HCT116 (cell line): ENCODE data around the gene ACTN3. TPM values are rescaled to one million over a fixed set of nuclear protein-coding genes. Genes with fewer than 3 reads are reported as not detected.

ENCODE experiments used
- ATAC-seq: fragments of 200-7000 bp; cut with Tn5 transposase; 2 replicates; pipeline ENCODE4 v1.9.1; 2020; ENCODE audit warnings: mild to moderate bottlenecking, moderate library complexity
- BruUV-seq: library from RNA; stranded (reverse); fragments of 400-500 nt; replicated peaks from 2 replicates; lab custom pipeline; 2021; lab: Mats Ljungman, UMichigan
- CTCF ChIA-PET: fragments of 300-600 bp; sonication (Branson Sonifier 250); formaldehyde crosslinking; loops from one replicate; lab custom pipeline; 2021; ENCODE audit warnings: antibody characterized with exemption; lab: Charles Lee
- POLR2A ChIA-PET: fragments of 300-600, 350-600 bp; sonication (Branson Sonifier 250); formaldehyde crosslinking; loops from one replicate; lab custom pipeline; 2021; ENCODE audit warnings: antibody characterized with exemption; lab: Charles Lee
- RAD21 ChIA-PET, 2 experiments: fragments of 300-600 bp; sonication (Branson Sonifier 250); formaldehyde crosslinking; loops; one replicate each; lab custom pipeline; 2023; ENCODE audit warnings: low total read pairs in 2 of 2; ENCODE audit not compliant: uncharacterized antibody in 2 of 2, unreplicated experiment in 2 of 2, low non-redundant PET in 1 of 2; lab: Charles Lee
- DNase-seq: peaks from one replicate; pipeline ENCODE4 v3.0.0-alpha.2; 2010; ENCODE audit warnings: low read depth, low spot score
- H2AFZ ChIP-seq: fragments of 200-600 bp; shearing (Covaris generic), sonication (generic); 2 replicates; pipeline ENCODE4 v1.6.1; 2017; ENCODE audit warnings: low read depth, mixed run types, mixed read lengths, antibody characterized with exemption, low read length; ENCODE audit not compliant: poor library complexity, severe bottlenecking
- H3K27ac ChIP-seq: 2 replicates; pipeline ENCODE4 v1.5.1; 2012; ENCODE audit warnings: low read depth, low read length
- H3K27me3 ChIP-seq: fragments of 200-600 bp; sonication (generic); 2 replicates; pipeline ENCODE4 v1.6.1; 2016; ENCODE audit warnings: mixed run types, low read length, mixed read lengths; ENCODE audit not compliant: insufficient read depth
- H3K36me3 ChIP-seq, 2 experiments: fragments of 200-500 bp in 1 of 2; fragments of 200-600 bp in 1 of 2; sonication (Bioruptor generic) in 1 of 2; sonication (generic) in 1 of 2; 2 replicates each; pipeline versions ENCODE4 v1.5.1 to v1.6.1; 2014 to 2016; ENCODE audit warnings: low read length in 2 of 2, inconsistent platforms in 1 of 2, mixed read lengths in 1 of 2, mixed run types in 1 of 2; ENCODE audit not compliant: insufficient read depth in 2 of 2, control insufficient read depth in 1 of 2
- H3K4me1 ChIP-seq, 2 experiments: fragments of 200-600 bp in 1 of 2; sonication (generic) in 1 of 2; 2 replicates each; pipeline versions ENCODE4 v1.5.1 to v1.6.1; 2012 to 2017; ENCODE audit warnings: low read length in 2 of 2, inconsistent platforms in 1 of 2, mild to moderate bottlenecking in 1 of 2, mixed read lengths in 1 of 2, mixed run types in 1 of 2, moderate library complexity in 1 of 2; ENCODE audit not compliant: insufficient read depth in 2 of 2, control insufficient read depth in 1 of 2
- H3K4me2 ChIP-seq: fragments of 200-600 bp; sonication (generic); 2 replicates; pipeline ENCODE4 v1.6.1; 2017; ENCODE audit warnings: mixed run types, low read length, mixed read lengths
- H3K4me3 ChIP-seq, 2 experiments: fragments of 200-600 bp in 1 of 2; sonication (generic) in 1 of 2; replicated peaks in 1 of 2; 2 replicates each; pipeline ENCODE4 v1.5.1; 2011 to 2016; ENCODE audit warnings: low read length in 2 of 2, control low read depth in 1 of 2, low read depth in 1 of 2, mild to moderate bottlenecking in 1 of 2, mixed read lengths in 1 of 2, mixed run types in 1 of 2
- H3K79me2 ChIP-seq: fragments of 200-600 bp; sonication (generic); 2 replicates; pipeline ENCODE4 v1.6.1; 2017; ENCODE audit warnings: mild to moderate bottlenecking, mixed run types, low read length, moderate library complexity, mixed read lengths; ENCODE audit not compliant: insufficient read depth
- H3K9ac ChIP-seq: fragments of 200-600 bp; sonication (generic); 2 replicates; pipeline ENCODE4 v1.6.1; 2016; ENCODE audit warnings: low read length, mixed read lengths
- H3K9me2 ChIP-seq: fragments of 200-600 bp; sonication (generic), shearing (Covaris generic); 2 replicates; pipeline ENCODE4 v1.6.1; 2017; ENCODE audit warnings: mixed run types, mild to moderate bottlenecking, moderate library complexity; ENCODE audit not compliant: insufficient read depth
- H3K9me3 ChIP-seq, 2 experiments: fragments of 200-500 bp in 1 of 2; fragments of 200-600 bp in 1 of 2; sonication (Bioruptor generic) in 1 of 2; sonication (generic) in 1 of 2; 2 replicates each; pipeline ENCODE4 v1.6.1; 2014 to 2017; ENCODE audit warnings: low read length in 2 of 2, mixed read lengths in 2 of 2, inconsistent platforms in 1 of 2, low read depth in 1 of 2, mild to moderate bottlenecking in 1 of 2, mixed run types in 1 of 2, moderate library complexity in 1 of 2; ENCODE audit not compliant: control insufficient read depth in 1 of 2, insufficient read depth in 1 of 2
- H4K20me1 ChIP-seq: fragments of 200-600 bp; sonication (generic), shearing (Covaris generic); 2 replicates; pipeline ENCODE4 v1.6.1; 2017; ENCODE audit warnings: mixed run types, mild to moderate bottlenecking, moderate library complexity; ENCODE audit not compliant: insufficient read depth
- ATF3 ChIP-seq: IDR thresholded peaks from 2 replicates; pipeline ENCODE4 v1.6.1; 2012
- CBX3 ChIP-seq: IDR thresholded peaks from 2 replicates; pipeline ENCODE4 v1.6.1; 2012; ENCODE audit warnings: low read depth
- CEBPB ChIP-seq: IDR thresholded peaks from 2 replicates; pipeline ENCODE4 v1.6.1; 2012; ENCODE audit warnings: low read depth
- CTCF ChIP-seq, 3 experiments: fragments of 200-600 bp in 1 of 3; sonication (generic) in 1 of 3; IDR thresholded peaks in 2 of 3; conservative IDR thresholded peaks in 1 of 3; 2 replicates each; pipeline ENCODE4 v1.5.1; 2012 to 2017; ENCODE audit warnings: low read depth in 2 of 3, low read length in 2 of 3, antibody characterized with exemption in 1 of 3, borderline replicate concordance in 1 of 3, control low read depth in 1 of 3, mild to moderate bottlenecking in 1 of 3, mixed read lengths in 1 of 3, mixed run types in 1 of 3, moderate library complexity in 1 of 3; ENCODE audit not compliant: insufficient read depth in 1 of 3
- EGR1 ChIP-seq: IDR thresholded peaks from 2 replicates; pipeline ENCODE4 v1.6.1; 2012; ENCODE audit warnings: low read depth
- EZH2 ChIP-seq: fragments of 200-600 bp; sonication (generic); IDR thresholded peaks from 2 replicates; pipeline ENCODE4 v1.6.1; 2017; ENCODE audit warnings: antibody characterized with exemption, mixed run types
- FOSL1 ChIP-seq: IDR thresholded peaks from 2 replicates; pipeline ENCODE4 v1.6.1; 2012; ENCODE audit warnings: low read depth
- JUND ChIP-seq: IDR thresholded peaks from 2 replicates; pipeline ENCODE4 v1.6.1; 2012
- MAX ChIP-seq: IDR thresholded peaks from 2 replicates; pipeline ENCODE4 v1.6.1; 2012
- POLR2A ChIP-seq: IDR thresholded peaks from 2 replicates; pipeline ENCODE4 v1.7.0; 2011; ENCODE audit warnings: borderline replicate concordance; ENCODE audit not compliant: insufficient read depth, insufficient read length; ENCODE audit errors: extremely low read depth
- RAD21 ChIP-seq: IDR thresholded peaks from 2 replicates; pipeline ENCODE4 v1.6.1; 2012; ENCODE audit warnings: low read depth, mild to moderate bottlenecking
- REST ChIP-seq: IDR thresholded peaks from 2 replicates; pipeline ENCODE4 v1.6.1; 2012; ENCODE audit warnings: low read depth
- SIN3A ChIP-seq: IDR thresholded peaks from 2 replicates; pipeline ENCODE4 v1.6.1; 2012; ENCODE audit warnings: low read depth
- SP1 ChIP-seq: IDR thresholded peaks from 2 replicates; pipeline ENCODE4 v1.6.1; 2012; ENCODE audit warnings: low read depth
- SRF ChIP-seq: IDR thresholded peaks from 2 replicates; pipeline ENCODE4 v1.6.1; 2012; ENCODE audit warnings: low read depth
- TCF7L2 ChIP-seq: IDR thresholded peaks from 2 replicates; pipeline ENCODE4 v1.7.0; 2011; ENCODE audit warnings: borderline replicate concordance, inconsistent platforms; ENCODE audit not compliant: insufficient read depth, insufficient read length; ENCODE audit errors: extremely low read depth
- YY1 ChIP-seq: IDR thresholded peaks from 2 replicates; pipeline ENCODE4 v1.6.1; 2011; ENCODE audit warnings: low read length, low read depth, moderate library complexity, mild to moderate bottlenecking; ENCODE audit not compliant: insufficient replicate concordance; ENCODE audit errors: extremely low read depth
- ZBTB33 ChIP-seq: IDR thresholded peaks from 2 replicates; pipeline ENCODE4 v1.6.1; 2011; ENCODE audit warnings: mild to moderate bottlenecking, low read length, moderate library complexity; ENCODE audit not compliant: insufficient replicate concordance; ENCODE audit errors: extremely low read depth
- ZFX ChIP-seq: fragments of 450-650 bp; IDR thresholded peaks from 2 replicates; pipeline ENCODE4 v1.6.1; 2017
- ZNF274 ChIP-seq: fragments of 200-500 bp; sonication (Bioruptor generic); IDR thresholded peaks from 2 replicates; pipeline ENCODE4 v1.6.1; 2014; ENCODE audit warnings: mild to moderate bottlenecking, low read depth, low read length, inconsistent platforms
- intact Hi-C: fragments of 100-400 bp; cut with micrococcal nuclease; formaldehyde crosslinking; loops from 2 replicates; pipeline ENCODE4 v1.10.0; 2022
- total RNA-seq: library from RNA; stranded (reverse); gene quantifications from one replicate; pipeline ENCODE4 v1.2.1, GENCODE V29; 2021; ENCODE audit not compliant: unreplicated experiment

ACTN3 gene
- total RNA-seq, 1 experiment from 2014 or later, result not detected

- ChIA-PET POLR2A (no interaction called here), RAD21 (no interaction called here), CTCF (no interaction called here)
- H3K36me3 ChIP-seq, result no peaks in the 10 kb centered on the region
- no peak overlapping the region for H3K4me2 ChIP-seq
- H2AFZ ChIP-seq, result no peak overlapping the region
- BruUV-seq, result no TSS peak
- H3K27me3 ChIP-seq, result no peaks in the 10 kb centered on the region
- intact Hi-C loops, result no loop called here
- H4K20me1 ChIP-seq, result no peaks in the 10 kb centered on the region
- no peaks in the 10 kb centered on the region for H3K9me3 ChIP-seq
- H3K79me2 ChIP-seq, result no peaks in the 10 kb centered on the region
- TF ChIP-seq EZH2 (no peak), EGR1 (no peak), POLR2A (no peak), FOSL1 (no peak), RAD21 (no peak), YY1 (no peak), REST (no peak), CTCF (IDR thresholded peaks at IDR 0.05 in 2 of 3, conservative IDR thresholded peaks at IDR 0.05 in 1 of 3; ENCODE audit: borderline replicate concordance in 1 of 3, insufficient read depth in 1 of 3, low read depth in 2 of 3, low read length in 2 of 3) (no peak), MAX (no peak), ZBTB33 (no peak), TCF7L2 (no peak), ZNF274 (no peak), ATF3 (no peak), CBX3 (no peak), CEBPB (no peak), SP1 (no peak), JUND (no peak), SIN3A (no peak), SRF (no peak), ZFX (no peak)
- H3K4me3 ChIP-seq, result no peak overlapping the region
- no peaks in the 10 kb centered on the region for H3K4me1 ChIP-seq
- H3K9ac ChIP-seq, result no peak overlapping the region
- H3K27ac ChIP-seq, result no peak overlapping the region
- DNase-seq, result no peak
- ATAC-seq, result no peak
- no peaks in the 10 kb centered on the region for H3K9me2 ChIP-seq
Observed at GRCh38 chr11:66556086-66556485, 9.4 kb downstream of the ACTN3 start.
